Smooth muscle cell of the brain vasculature (primary cell): ENCODE measurements around the gene PIRT.
A peak's percentile ranks its signal among the peaks of the same experiment; 100 is the strongest.
"Not testable (repeated sequence)": the region's sequence is repeated elsewhere in the genome, so short reads cannot be mapped to it uniquely, and the experiment has no call there.

Experiments used
- DNase-seq: peaks from one replicate; pipeline ENCODE4 v3.0.0-alpha.2; 2012; ENCODE audit warnings: low read depth, low spot score

The PIRT gene

GRCh38 chr17:10837921-10838320 is at the start of gene PIRT:
Gene PIRT, minus strand, starts transcription at chr17:10838087. Its CDS starts 12,442 bp downstream, at chr17:10825645.
- DNase-seq, result no peak

GRCh38 chr17:10881959-10882358 is 44.1 kb upstream of the PIRT start:
- no peak for DNase-seq

GRCh38 chr17:10879190-10879836 is 41.4 kb upstream of the PIRT start:
- DNase-seq, result no peak

- no peak for DNase-seq
These were observed 38.2 kb upstream of the PIRT start for GRCh38 chr17:10875984-10876555.

GRCh38 chr17:10875430-10875851 is 37.6 kb upstream of the PIRT start:
- DNase-seq, result no peak

- no peak for DNase-seq
These were observed 34.0 kb upstream of the PIRT start for GRCh38 chr17:10871914-10872313.

- no peak for DNase-seq
These were observed 32.6 kb upstream of the PIRT start for GRCh38 chr17:10870336-10871050.

GRCh38 chr17:10868744-10869143 is 30.9 kb upstream of the PIRT start:
- not testable (repeated sequence) for DNase-seq

GRCh38 chr17:10859051-10859450 is 21.2 kb upstream of the PIRT start:
- DNase-seq, result no peak

GRCh38 chr17:10857976-10858375 is 20.1 kb upstream of the PIRT start:
- no peak for DNase-seq

GRCh38 chr17:10846636-10847035 is 8.7 kb upstream of the PIRT start:
- not testable (repeated sequence) for DNase-seq

GRCh38 chr17:10845388-10845751 is 7.5 kb upstream of the PIRT start:
- DNase-seq, result no peak

GRCh38 chr17:10844621-10845387 is 6.9 kb upstream of the PIRT start:
- peak; percentile 6 for DNase-seq

GRCh38 chr17:10843811-10844210 is 5.9 kb upstream of the PIRT start:
- DNase-seq, result no peak

- no peak for DNase-seq
These were observed 4.8 kb upstream of the PIRT start for GRCh38 chr17:10842658-10843057.

GRCh38 chr17:10838682-10839081 is 795 bp upstream of the PIRT start:
- DNase-seq, result no peak

- no peak for DNase-seq
These were observed 809 bp downstream of the PIRT start for GRCh38 chr17:10836966-10837590.

- DNase-seq, result no peak
These were observed 1.7 kb downstream of the PIRT start for GRCh38 chr17:10836145-10836544.

GRCh38 chr17:10831696-10832095 is 6.2 kb downstream of the PIRT start:
- no peak for DNase-seq

- no peak for DNase-seq
These were observed 9.9 kb downstream of the PIRT start for GRCh38 chr17:10827898-10828552.

- no peak for DNase-seq
These were observed 13.0 kb downstream of the PIRT start for GRCh38 chr17:10824874-10825273.
